GM12878 (cell line): Measurements from ENCODE around the gene FAM110A. TPM values are rescaled to one million over a fixed set of nuclear protein-coding genes. Genes with fewer than 3 reads are reported as not detected.

Experiments
- ATAC-seq: fragments of 200-7000 bp; cut with Tn5 transposase; 3 replicates; pipeline ENCODE4 v1.9.1; 2020; ENCODE audit warnings: mild to moderate bottlenecking, moderate library complexity
- BruUV-seq: library from RNA; stranded (reverse); fragments of 400-500 nt; replicated peaks from 2 replicates; lab custom pipeline; 2021; lab: Mats Ljungman, UMichigan
- CTCF ChIA-PET: fragments of 300-600 bp; sonication (Branson Sonifier 250); formaldehyde crosslinking; extraction: SDS; loops from one replicate; lab custom pipeline; 2021; ENCODE audit warnings: inconsistent platforms; lab: Yijun Ruan, JAX
- POLR2A ChIA-PET: fragments of 350-600 bp; formaldehyde crosslinking; extraction: SDS; loops from one replicate; lab custom pipeline; 2021; ENCODE audit warnings: inconsistent platforms; lab: Charles Lee
- RAD21 ChIA-PET: fragments of 300-600 bp; sonication (Branson Sonifier 250); formaldehyde crosslinking; loops from one replicate; lab custom pipeline; 2023; ENCODE audit warnings: antibody characterized with exemption; ENCODE audit not compliant: unreplicated experiment; lab: Charles Lee
- SMC1A ChIA-PET: fragments of 300-600 bp; sonication (Branson Sonifier 250); formaldehyde crosslinking; loops from one replicate; lab custom pipeline; 2023; ENCODE audit not compliant: unreplicated experiment, uncharacterized antibody; lab: Charles Lee
- DNase-seq: peaks from one replicate; pipeline ENCODE4 v3.0.0-alpha.2; 2011; ENCODE audit warnings: low read depth, low spot score
- FAIRE-seq: peaks from 3 replicates; lab custom pipeline; 2011; peaks lifted over from hg19 to GRCh38; lab: Jason Lieb, UNC
- H2AFZ ChIP-seq: 2 replicates; pipeline ENCODE4 v1.6.0; 2011; ENCODE audit warnings: low read depth, low read length, control low read depth; ENCODE audit not compliant: control insufficient read depth
- H3K27ac ChIP-seq: 2 replicates; pipeline ENCODE4 v1.5.1; 2011; ENCODE audit warnings: control low read depth; ENCODE audit not compliant: control insufficient read depth, insufficient read depth
- H3K27me3 ChIP-seq, 2 experiments: replicated peaks in 1 of 2; 2 replicates each; pipeline versions ENCODE4 v1.6.0 to v1.6.1; 2011; ENCODE audit warnings: low read length in 1 of 2; ENCODE audit not compliant: control insufficient read depth in 2 of 2, insufficient read depth in 2 of 2
- H3K36me3 ChIP-seq, 2 experiments: 2 replicates each; pipeline ENCODE4 v1.5.1; 2011; ENCODE audit warnings: low read length in 1 of 2; ENCODE audit not compliant: control insufficient read depth in 2 of 2, insufficient read depth in 2 of 2
- H3K4me1 ChIP-seq: 2 replicates; pipeline ENCODE4 v1.6.1; 2011; ENCODE audit warnings: mild to moderate bottlenecking, low read length, moderate library complexity, mixed read lengths; ENCODE audit not compliant: control insufficient read depth, insufficient read depth
- H3K4me2 ChIP-seq: 2 replicates; pipeline ENCODE4 v1.6.0; 2011; ENCODE audit warnings: control low read depth; ENCODE audit not compliant: control insufficient read depth, insufficient read depth
- H3K4me3 ChIP-seq: fragments of 200-600 bp; sonication (generic); 2 replicates; pipeline ENCODE4 v1.5.1; 2016
- H3K79me2 ChIP-seq: 2 replicates; pipeline ENCODE4 v1.6.0; 2011; ENCODE audit warnings: low read length; ENCODE audit not compliant: control insufficient read depth, insufficient read depth
- H3K9ac ChIP-seq: 2 replicates; pipeline ENCODE4 v1.8.0; 2011; ENCODE audit warnings: low read length, control low read depth, mixed read lengths; ENCODE audit not compliant: control insufficient read depth, insufficient read depth
- H3K9me3 ChIP-seq: replicated peaks from 3 replicates; pipeline ENCODE4 v1.5.1; 2011; ENCODE audit warnings: mild to moderate bottlenecking, low read length; ENCODE audit not compliant: control insufficient read depth, insufficient read depth
- H4K20me1 ChIP-seq: 2 replicates; pipeline ENCODE4 v1.6.0; 2011; ENCODE audit not compliant: control insufficient read depth, insufficient read depth
- IRF4 ChIP-seq: IDR thresholded peaks from 2 replicates; pipeline ENCODE4 v1.6.1; 2011; ENCODE audit warnings: low read depth, low read length
- JUND ChIP-seq: IDR thresholded peaks from 2 replicates; pipeline ENCODE4 v1.6.1; 2012; ENCODE audit warnings: low read depth, mild to moderate bottlenecking, low read length, improper control_type of control experiment, moderate library complexity
- NFYB ChIP-seq: IDR thresholded peaks from 2 replicates; pipeline ENCODE4 v1.6.1; 2011; ENCODE audit warnings: low read depth, mild to moderate bottlenecking, low read length, improper control_type of control experiment, moderate library complexity; ENCODE audit not compliant: insufficient read depth
- PAX5 ChIP-seq: IDR thresholded peaks from 2 replicates; pipeline ENCODE4 v1.6.1; 2011; ENCODE audit warnings: low read depth, low read length, borderline replicate concordance
- RAD21 ChIP-seq: IDR thresholded peaks from 2 replicates; pipeline ENCODE4 v1.6.1; 2011; ENCODE audit warnings: mild to moderate bottlenecking, low read depth, low read length, moderate library complexity; ENCODE audit not compliant: insufficient read depth
- SIX5 ChIP-seq: IDR thresholded peaks from 2 replicates; pipeline ENCODE4 v1.6.1; 2011; ENCODE audit warnings: mild to moderate bottlenecking, low read depth, low read length, moderate library complexity; ENCODE audit not compliant: severe bottlenecking
- SMAD1 ChIP-seq: fragments of 450-650 bp; IDR thresholded peaks from 2 replicates; pipeline ENCODE4 v1.6.1; 2018; ENCODE audit warnings: mild to moderate bottlenecking, low read depth; ENCODE audit not compliant: partially characterized antibody
- TCF3 ChIP-seq: IDR thresholded peaks from 2 replicates; pipeline ENCODE4 v1.6.1; 2012; ENCODE audit warnings: low read depth, mild to moderate bottlenecking, low read length, borderline replicate concordance; ENCODE audit not compliant: insufficient read depth
- YBX1 ChIP-seq: fragments of 450-650 bp; IDR thresholded peaks from 2 replicates; pipeline ENCODE4 v1.6.1; 2016; ENCODE audit warnings: antibody characterized with exemption
- ZNF622 ChIP-seq: fragments of 450-650 bp; IDR thresholded peaks from 2 replicates; pipeline ENCODE4 v1.6.1; 2017; ENCODE audit warnings: mild to moderate bottlenecking, inconsistent platforms
- ZZZ3 ChIP-seq: IDR thresholded peaks from 2 replicates; pipeline ENCODE4 v1.6.1; 2011; ENCODE audit warnings: low read depth; ENCODE audit not compliant: control insufficient read depth, insufficient read length
- WGBS: methylation state at CpG from one replicate; pipeline ENCODE4 v1.1.6; 2016; ENCODE audit warnings: low lambda C conversion rate; ENCODE audit not compliant: insufficient replicate concordance, insufficient coverage; ENCODE audit errors: missing lambda C conversion rate; 5-methylcytosine and 5-hydroxymethylcytosine counted together
- in situ Hi-C: fragments of 300-500 bp; cut with MboI; formaldehyde crosslinking; loops from 9 replicates; pipeline ENCODE4 v1.14.3; 2018; ENCODE audit warnings: mixed read lengths
- intact Hi-C: fragments of 100-400 bp; cut with micrococcal nuclease; formaldehyde crosslinking; loops from one replicate; pipeline ENCODE4 v1.14.2; 2022; ENCODE audit not compliant: unreplicated experiment
- polyA plus RNA-seq, 11 experiments: library from polyadenylated mRNA; depleted of rRNA in 4 of 11; unstranded in 6 of 11; stranded (reverse) in 5 of 11; fragments of >200 nt; fragmentation: Nextera tagmentation in 4 of 11; fragmentation: Illumina TruSeq in 1 of 11; extraction: Ambion mirVana in 4 of 11; extraction: Trizol in 1 of 11; gene quantifications; 1 replicate in 1 of 11; 2 replicates in 10 of 11; pipeline versions ENCODE4 v1.2.1 to v1.2.3, GENCODE V29; 2011 to 2016; ENCODE audit warnings: inconsistent platforms in 2 of 11, missing spikeins in 2 of 11, low read depth in 1 of 11
- total RNA-seq, 4 experiments: library from RNA; depleted of rRNA in 3 of 4; stranded (reverse); fragments of >200 nt in 3 of 4; fragmentation: Illumina TruSeq in 1 of 4; extraction: Trizol in 1 of 4; gene quantifications; 2 replicates each; pipeline versions ENCODE4 v1.2.1 to v1.2.3, GENCODE V29; 2013 to 2021

Gene FAM110A
- total and polyA plus RNA-seq, 10 of the 15 experiments (the other 5 are each of a cell fraction or from before 2014, with no cell fraction given): 1.1 to 14.8 (median 7.4) TPM

GRCh38 chr20:870758-871157 lies 37.2 kb downstream of the FAM110A start:
- Histone ChIP-seq H3K9me3 (no peaks in the 10 kb centered on the region), H3K9ac (no peak overlapping the region), H3K27ac (no peak overlapping the region), H3K27me3 (peaks cover 0 to 1% of the 10 kb centered on the region in 2 experiments; a peak in 1 of 4 replicates), H3K4me2 (no peak overlapping the region), H3K79me2 (no peaks in the 10 kb centered on the region), H3K36me3 (no peaks in the 10 kb centered on the region), H4K20me1 (no peaks in the 10 kb centered on the region), H3K4me1 (0 out of 2 replicates have a peak, but pooled peaks cover 4% of the 10 kb centered on the region)
- ChIA-PET CTCF (no interaction called here), SMC1A (no interaction called here), RAD21 (interaction anchor here (1.0 kb wide), 1 partner anchor 52 kb away, joined by 3 read pairs; no protein-coding TSS in a partner anchor), POLR2A (no interaction called here)
- no peak for ATAC-seq
- intact Hi-C loops: no loop called here
- no peak for DNase-seq
- in situ Hi-C loops: no loop called here
- FAIRE-seq: no peak
- BruUV-seq: no TSS peak
- 17% methylated on average over 3 of the region's 3 CpGs for WGBS
- TF ChIP-seq SMAD1 (no peak), IRF4 (no peak), JUND (no peak), PAX5 (no peak), RAD21 (no peak), ZZZ3 (no peak), ZNF622 (no peak), TCF3 (no peak), NFYB (no peak), YBX1 (no peak), SIX5 (no peak)
- TF ChIP-seq, all 136 proteins: peak for 0
- Histone ChIP-seq H2AFZ (no peak overlapping the region), H3K4me3 (no peak overlapping the region)
